HG02610 (cell line): Measurements from ENCODE around the gene APBB2.
"Not testable (repeated sequence)": the region's sequence is repeated elsewhere in the genome, so short reads cannot be mapped to it uniquely, and the experiment has no call there.

Experiments
- ATAC-seq: cut with Tn5 transposase; IDR thresholded peaks from one replicate; pipeline ENCODE4 v1.9.1; 2021; ENCODE audit warnings: mild to moderate bottlenecking, moderate library complexity; ENCODE audit not compliant: unreplicated experiment

The APBB2 gene

DNA sequence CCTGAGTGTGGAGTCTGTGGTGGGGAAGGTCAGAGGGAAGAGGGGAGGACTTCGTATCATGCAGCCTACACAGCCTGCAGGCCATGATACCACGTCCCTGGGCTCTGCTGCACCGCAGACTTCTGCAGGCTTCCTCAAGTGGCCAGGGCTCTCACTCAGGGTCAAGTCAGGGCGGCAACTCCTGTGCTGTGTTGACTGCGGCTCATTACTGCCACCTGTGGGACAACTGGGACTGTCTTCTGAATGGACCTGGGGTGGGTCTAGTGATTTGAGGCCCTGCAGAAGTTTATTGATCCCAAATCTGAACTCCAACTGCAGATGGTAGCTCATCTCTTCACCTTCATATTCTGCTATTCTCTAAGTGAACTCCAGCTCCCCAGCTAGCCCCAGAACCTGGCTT is 297.5 kb downstream of the APBB2 start:
- ATAC-seq, result peak; percentile 62

DNA sequence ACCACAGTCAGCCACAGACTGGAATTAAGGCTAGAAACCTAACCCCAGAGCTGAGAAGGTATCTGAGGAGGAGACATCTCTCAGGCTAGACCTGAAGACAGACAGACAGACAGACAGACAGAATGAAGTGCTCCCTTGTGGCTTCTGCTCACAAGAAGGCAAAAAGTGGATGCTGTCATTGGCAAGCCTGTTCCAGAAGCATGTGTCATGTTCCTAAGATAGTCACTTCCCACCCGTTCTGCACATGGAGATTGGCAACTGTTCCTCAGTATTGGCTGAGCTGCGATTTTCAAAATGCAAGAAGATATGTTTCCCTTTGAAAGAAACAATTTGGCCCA is 298.2 kb downstream of the APBB2 start:
- no peak for ATAC-seq

DNA sequence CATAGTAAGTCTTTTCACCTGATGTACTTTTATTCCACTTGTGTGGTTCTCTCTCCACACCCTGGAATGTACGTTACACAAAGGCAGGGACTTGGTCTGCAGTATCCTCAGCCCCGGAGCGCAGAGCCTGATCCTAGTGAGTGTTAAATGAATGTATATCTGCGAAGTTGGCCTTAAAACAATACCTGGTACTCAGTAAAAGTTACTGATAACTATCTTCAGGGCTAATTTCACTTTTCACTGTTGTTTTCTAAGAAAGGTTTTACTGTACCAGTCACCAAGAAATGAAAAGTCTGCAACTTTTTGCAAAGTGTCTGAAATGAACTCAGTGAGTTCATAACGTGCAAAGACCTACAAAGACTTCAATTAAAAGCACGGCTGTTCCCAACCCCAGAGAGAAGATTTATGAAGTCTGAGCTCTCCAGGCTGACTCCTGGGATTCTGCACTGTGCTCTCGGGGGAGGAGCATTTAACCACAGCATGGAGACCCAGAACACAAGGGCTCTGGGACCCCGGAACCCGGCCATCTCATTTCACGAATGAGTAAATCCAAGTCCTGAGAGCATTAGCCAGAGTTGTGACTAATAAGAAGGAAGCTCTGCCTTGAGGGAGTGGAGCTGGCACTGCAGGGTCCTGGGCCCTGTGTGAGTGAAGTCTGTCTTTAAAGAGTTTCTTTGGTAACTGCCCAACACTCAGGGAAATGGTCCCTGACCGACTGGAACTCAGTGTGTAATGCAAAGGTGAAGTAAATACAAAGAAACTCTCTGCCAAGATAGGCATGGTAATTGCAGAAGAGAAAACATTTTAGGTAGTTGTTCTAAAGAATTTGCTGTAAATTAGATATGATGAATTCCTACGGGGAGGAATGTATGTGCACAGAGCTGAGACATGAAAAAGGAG is 298.8 kb downstream of the APBB2 start:
- ATAC-seq, result no peak

DNA sequence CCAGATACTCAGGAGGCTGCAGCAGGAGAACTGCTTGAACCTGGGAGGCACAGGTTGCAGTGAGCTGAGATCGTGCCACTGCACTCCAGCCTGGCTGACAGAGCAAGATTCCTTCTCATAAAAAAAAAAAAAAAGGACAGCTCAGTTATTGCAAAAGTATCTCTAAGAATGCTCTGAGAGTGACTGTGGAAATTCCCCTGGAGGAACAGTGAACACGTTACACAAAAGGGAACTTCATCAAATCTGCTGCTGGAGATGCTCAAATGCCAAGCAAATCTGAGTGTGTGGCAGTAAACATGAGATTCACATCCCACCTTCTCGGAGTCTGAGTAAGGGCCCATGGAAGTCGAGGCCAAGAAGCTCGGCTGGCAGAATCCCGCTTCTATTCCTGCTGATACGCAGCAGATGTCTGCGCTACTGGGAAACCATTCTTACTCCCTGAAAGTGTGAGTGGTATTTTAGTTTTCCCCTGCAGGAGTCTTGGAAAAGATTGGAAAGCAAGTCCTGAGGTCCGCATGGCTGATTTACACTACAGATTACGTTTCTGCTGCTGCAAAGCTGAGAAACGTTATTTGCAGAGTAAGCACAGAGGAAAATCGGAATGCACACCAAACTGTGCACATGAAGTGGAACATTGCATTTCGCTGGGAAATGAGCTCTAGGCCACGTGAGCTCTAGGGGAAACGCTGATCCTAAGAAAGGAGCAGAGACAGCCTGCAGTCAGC is 301.7 kb downstream of the APBB2 start:
- ATAC-seq, result no peak

DNA sequence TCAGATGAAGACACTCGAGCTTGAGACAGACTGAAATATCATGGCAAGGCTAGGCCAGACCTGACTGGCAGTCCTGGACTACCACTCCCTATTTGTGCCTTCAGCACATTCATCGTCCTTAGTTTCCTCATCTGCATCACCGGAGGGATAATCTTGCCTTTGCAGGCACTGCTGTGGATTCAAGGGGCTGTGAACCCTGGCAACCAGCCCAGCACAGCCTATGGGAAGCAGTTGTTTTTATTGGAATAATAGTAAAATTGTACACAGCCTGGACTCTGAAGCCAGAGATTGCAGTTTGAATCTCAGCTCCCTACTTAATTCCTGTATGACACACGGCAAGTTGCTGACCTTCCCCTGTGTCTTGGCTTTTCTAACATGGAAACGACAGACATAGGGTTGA is 303.6 kb downstream of the APBB2 start:
- no peak for ATAC-seq

DNA sequence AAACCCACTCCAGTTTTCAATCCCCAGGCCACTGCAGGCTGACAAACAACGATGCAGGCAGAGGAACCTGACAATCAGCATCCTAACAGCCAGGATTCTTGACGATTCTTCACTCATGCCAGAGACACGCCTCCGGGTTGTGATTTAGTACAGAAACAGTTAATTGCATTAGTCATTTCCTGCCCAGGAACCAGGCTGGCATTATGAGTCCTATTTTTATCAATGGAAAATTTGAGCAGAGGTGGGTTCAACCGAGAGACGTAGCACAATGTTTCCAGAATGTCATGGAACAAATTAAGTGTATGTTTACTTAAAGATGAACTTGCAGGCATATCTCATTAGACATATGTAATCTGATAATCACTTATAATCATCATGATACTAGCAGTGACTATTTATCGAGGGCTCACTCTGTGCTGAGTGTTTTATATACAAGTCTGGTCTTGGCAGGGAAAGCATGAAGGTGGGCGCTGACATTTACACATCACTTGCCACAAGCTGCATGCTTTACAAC is 304.9 kb downstream of the APBB2 start:
- no peak for ATAC-seq

DNA sequence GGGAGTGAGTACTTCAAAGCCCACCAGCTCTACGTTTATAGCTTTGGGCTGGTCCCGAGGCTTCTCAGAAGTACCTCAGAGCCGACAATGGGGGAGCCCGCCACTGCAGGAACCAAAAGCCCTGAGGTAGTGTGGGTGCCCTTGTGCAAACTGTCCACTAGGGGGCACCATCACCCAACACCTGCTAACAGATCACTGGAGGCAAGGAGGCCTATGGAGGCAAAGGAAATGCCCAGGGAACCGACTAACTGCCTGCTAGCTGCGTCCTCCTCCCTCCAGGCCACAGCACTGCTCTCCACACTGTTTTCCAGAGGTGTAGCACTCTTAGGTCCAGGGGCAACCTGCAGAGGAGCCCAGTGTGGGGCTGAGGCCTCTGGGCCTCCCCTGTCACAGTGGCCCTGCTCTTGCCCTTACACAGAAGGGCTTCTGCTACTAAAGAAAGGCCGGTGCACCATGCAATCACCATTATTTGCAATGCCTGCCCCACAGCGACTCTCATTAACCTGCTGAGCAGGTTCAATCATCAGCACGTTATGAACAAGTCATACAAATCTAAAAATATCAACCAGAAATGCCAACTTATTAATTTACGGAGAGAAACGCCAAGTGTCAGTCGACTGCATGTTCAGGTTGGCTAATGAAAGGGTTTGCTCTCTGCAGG is 305.5 kb downstream of the APBB2 start:
- peak; percentile 91 for ATAC-seq

DNA sequence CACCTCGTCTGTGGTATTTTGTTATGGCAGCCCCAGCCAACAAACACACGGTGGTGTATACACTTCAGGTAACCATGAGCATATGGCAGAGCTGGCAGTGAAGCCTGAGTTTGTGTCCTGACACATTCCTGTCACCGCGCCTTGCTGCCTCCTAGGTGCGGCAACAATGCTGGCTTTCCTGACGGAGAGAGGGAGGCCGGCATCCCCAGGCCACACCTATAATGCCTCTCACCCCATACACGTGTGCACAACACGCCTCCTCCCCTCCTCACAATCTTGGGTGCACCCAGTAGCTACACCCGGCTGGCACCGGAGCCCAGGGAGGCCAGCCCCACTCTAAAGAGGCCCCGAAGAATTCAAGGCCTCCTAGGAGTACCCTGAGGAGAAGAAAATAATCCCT is 306.0 kb downstream of the APBB2 start:
- no peak for ATAC-seq

DNA sequence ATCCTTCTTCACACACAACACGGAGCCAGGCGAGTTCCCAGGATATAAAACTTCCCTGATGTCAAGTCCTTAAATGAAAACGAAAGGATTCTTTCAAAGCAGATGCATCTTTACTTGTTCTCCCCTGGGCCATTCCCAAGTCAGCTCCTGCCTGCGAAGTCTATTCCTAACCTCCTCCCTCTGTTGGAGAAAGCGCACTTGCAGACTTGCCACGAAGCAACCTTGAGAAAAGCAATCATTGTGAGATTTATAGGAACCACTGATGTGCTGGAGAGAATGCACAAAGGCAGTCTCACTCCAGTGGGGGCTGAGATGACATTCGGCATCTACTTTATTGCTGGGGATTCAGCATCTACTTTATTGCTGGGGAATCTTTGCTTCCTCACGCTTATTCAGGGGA is 308.9 kb downstream of the APBB2 start:
- ATAC-seq, result no peak

DNA sequence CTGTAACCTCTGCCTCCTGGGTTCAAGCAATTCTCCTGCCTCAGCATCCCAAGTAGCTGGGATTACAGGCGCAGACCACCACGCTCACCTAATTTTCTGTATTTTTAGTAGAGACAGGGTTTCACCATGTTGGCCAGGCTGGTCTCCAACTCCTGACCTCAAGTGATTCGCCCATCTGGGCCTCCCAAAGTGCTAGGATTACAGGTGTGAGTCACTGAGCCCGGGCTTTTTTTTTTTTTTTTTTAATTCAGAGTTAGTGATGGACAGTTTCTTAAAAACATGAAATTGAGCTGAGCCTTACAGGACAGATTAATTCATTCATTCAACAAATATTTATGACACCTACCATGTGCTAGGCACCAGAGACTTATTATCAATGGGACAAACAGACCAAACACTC is 313.8 kb downstream of the APBB2 start:
- ATAC-seq, result not testable (repeated sequence)

DNA sequence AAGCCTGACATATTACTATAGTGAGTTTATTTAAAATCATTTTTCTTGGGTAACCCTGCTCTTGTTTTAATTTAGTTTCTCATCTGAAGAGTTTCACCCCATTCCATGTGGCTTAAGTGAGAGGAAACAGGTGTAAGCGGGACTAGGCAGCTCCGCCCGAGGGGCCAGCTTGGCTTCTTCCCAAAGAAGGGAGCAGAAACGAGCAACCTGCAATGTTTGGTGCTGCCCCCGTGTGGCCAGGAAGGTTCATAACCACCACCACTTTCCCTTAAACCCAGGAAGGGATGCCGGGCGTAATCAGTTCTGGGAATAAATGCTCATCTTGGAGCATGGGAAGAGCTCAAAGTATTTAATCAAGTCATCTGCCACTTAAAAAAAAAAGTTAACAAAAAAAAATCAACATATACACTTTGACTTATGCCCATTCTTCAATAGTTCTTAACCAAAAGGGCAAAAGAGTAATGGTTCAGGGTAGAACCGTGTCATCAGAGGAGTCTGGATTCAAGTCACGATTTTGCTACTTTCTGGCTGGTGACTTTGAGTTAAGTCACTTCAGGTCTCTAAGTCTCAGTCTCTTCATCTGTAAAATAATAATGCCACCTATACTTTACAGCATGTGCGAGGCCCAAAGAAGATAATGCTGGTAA is 316.7 kb downstream of the APBB2 start:
- peak; percentile 79 for ATAC-seq

DNA sequence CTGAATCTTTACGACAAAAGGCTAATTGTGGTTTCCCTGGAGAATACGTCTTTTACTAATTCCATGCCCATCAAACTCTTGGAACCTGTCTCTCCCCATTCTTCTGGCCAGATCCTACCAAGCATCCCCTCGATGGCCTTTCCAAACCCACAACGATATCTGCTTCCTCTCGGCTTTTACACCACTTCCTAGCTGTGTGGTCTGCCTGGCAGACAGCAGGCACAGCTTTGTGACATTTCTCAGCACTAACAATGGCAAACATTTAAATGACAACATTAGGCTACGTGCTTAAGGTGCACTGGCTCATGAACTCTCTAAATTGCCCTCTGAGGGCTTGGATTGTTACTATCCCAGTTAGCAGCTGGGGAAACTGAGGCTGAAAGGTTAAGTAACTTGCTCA is 323.6 kb downstream of the APBB2 start:
- ATAC-seq, result no peak

DNA sequence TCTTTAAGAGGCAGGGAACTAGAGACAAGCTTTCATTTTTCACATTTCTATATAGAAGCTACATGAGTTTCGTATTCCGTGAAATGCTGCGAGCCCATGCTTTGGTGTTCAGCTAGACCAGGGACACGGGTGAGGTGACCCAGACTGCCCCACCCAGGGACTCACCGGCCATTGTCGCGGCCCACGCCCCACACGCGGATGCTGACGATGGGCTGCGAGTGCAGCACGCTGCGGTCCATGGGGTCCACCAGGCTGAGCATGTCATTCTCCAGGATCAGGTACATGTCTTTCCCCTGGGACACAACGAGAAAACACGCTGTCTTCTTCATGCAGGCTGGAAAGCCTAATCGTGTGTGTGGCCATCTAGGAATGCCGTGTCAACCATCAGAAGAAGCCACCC is 324.1 kb downstream of the APBB2 start:
- ATAC-seq, result no peak

DNA sequence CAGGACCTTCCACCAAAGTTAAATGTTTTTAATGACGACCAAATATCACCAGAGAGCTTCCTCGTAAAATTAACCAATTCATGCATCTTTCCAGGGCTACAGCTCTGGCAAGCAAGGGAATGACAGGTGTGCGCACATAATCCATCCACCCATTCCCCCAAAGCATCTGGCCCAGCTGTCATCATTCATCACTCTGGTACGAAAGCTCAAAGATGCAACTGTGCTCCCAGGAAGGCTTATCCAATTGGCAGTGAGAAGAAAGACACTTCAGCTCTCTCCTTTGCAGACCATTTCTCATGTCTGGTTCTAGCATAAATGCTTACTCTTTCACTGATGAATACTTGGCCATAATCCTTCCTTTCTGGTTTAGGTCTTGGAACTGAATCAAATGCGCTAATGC is 325.4 kb downstream of the APBB2 start:
- no peak for ATAC-seq

DNA sequence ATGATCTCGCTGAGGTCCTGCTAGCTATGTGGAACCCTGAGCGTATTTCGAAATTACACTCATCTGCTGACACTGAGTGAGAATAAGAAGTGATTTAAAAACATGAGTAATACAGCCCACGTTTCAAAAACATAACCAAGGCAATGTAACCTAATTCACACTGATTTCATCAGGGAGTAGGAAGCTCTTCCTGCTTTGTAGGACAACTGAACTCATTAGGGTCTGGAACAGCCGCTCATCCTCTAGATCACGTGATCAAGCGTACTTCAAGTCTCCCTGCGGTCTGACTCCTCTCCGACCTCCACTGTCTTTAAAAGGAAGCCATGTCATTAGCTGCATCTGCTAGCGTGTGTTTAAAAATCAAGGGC is 326.6 kb downstream of the APBB2 start:
- no peak for ATAC-seq

DNA sequence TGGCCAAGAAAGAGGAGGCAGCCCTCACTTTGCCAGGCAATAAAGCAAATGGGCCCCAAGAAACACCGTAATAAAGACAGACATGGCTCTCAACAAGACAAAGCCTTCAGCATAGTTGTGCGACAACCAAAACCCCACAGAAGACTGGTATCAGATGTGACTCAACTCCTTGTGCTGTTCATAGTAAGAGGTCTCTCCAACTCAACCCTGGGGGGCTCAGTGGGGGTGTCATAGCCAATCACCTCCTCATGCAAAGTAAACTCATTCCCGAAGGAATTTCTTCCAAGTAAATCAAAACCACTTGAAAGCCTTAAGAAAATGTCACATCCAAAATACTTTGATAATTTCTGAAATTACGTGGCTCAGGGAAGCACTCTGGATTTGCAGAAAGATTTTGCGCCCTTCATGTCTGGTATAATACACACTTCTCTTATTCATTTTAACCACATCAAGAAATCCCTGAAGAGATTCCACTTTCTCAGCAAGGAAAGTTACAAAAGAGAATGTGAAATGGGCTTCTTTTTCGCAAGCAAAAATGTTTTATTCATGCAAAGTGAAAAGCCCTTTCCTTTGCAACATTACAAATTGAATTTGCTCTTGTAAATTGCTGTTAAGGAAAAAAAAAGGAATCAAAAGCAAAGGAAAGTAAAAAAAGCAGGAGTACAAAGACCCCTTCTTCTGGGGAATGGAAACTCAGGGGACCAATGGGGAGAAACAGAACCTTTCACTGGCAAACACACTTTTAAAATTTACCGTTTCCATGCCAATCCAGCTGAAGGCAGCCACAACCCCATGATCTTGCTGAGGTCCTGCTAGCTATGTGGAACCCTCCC is 327.2 kb downstream of the APBB2 start:
- no peak for ATAC-seq

DNA sequence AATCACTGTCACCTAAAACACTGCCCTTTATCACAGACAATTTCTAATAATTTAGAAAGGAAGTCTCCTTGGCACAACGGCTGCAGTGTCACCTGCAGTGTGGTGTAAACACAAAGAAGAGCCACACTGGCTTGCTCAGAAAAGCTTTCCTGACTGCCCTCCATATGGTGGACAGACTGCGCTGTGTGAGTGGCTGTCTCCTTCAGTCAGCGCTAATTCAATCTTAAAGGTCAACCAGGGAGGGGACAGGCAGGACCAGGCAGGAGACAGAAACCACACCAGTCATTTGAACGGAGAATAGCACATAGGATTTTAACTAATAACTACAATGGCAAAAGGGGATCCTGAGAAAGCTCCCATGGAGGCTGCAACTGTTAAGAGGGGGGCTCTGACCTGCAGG is 332.5 kb downstream of the APBB2 start:
- no peak for ATAC-seq

DNA sequence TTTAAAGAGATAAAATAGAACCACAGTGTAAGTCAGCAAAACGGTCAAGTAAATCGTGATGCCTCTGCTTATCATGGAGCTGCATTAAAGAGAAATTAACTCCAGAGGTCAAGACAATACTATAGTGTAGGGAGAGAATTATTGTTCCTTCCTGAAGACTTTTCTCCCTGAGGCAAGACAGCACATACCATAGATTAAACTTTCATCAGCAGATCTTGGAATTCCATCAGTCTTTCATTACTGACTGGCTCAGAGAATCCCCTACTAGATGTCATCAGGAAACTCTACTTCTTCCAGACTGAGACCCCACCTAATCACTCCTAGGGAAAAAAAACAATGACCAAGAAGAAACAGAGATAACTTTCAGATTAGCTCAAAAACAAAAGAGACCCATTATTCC is 333.2 kb downstream of the APBB2 start:
- ATAC-seq, result no peak

DNA sequence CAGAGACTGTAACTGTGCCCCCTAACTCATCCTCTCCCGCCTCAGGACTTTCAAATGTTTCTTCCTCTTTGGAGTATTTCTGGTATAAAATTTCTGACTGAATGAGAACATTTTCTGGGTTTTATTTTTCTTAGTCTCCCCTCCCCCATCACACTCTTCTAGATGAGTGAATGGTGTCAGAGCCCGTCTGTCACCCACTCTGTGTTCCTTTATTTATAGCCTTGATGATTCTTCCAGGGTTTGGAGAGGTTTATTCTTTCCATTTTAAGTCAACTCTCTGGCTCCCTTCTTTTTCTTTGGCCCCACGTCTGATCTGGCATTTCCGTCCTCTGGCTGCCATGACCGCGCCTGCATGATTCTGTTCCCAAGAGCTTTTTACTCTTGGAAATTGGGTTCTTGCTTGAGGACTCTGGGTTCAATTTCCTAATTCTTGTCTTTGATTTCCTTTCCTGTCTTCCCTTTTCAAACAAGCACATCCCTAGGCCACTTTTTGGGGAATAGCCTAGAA is 335.7 kb downstream of the APBB2 start:
- no peak for ATAC-seq

DNA sequence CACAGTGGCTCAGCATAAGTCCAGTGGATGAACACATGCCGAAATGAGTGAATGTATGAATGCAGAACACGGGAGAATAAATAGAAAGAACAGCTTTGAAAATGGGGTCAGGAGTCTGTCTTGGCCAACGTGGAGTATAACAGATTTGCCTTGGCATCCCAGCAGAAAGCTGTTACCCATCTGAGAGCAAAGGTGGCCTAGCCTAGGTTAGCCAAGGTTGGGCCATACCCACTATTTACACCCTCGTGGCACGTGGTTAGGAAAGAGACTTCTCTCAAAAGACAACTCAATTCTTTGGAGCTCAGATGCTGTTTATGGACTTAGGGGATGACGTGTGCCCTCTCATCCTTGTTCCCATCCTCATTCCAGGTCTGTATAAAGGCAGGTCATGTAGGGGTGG is 337.3 kb downstream of the APBB2 start:
- ATAC-seq, result no peak
